HEK293 (cell line): ENCODE results near the gene WFS1.

Source experiments
- CTCF ChIA-PET: fragments of 350-600 bp; formaldehyde crosslinking; extraction: SDS; loops from one replicate; lab custom pipeline; 2021; ENCODE audit warnings: antibody characterized with exemption; lab: Yijun Ruan, JAX
- POLR2A ChIA-PET: fragments of 300-600 bp; formaldehyde crosslinking; extraction: SDS; loops from one replicate; lab custom pipeline; 2020; ENCODE audit warnings: antibody characterized with exemption, inconsistent platforms; lab: Yijun Ruan, JAX
- H3K27ac ChIP-seq: fragments of 200-500 bp; sonication (Bioruptor generic); 2 replicates; pipeline ENCODE4 v1.5.1; 2014; ENCODE audit warnings: low read depth, low read length, control low read depth, inconsistent platforms; ENCODE audit errors: extremely low read depth
- H3K36me3 ChIP-seq, 2 experiments: fragments of 200-500 bp in 1 of 2; sonication (Bioruptor generic) in 1 of 2; 1 replicate in 1 of 2; 2 replicates in 1 of 2; pipeline ENCODE4 v1.5.1; 2014 to 2017; ENCODE audit warnings: inconsistent platforms in 2 of 2, low read length in 2 of 2; ENCODE audit not compliant: control insufficient read depth in 2 of 2, insufficient read depth in 1 of 2
- H3K4me1 ChIP-seq: fragments of 200-500 bp; sonication (Bioruptor generic); 2 replicates; pipeline ENCODE4 v1.5.1; 2014; ENCODE audit warnings: mild to moderate bottlenecking, low read length, inconsistent platforms; ENCODE audit not compliant: control insufficient read depth, insufficient read depth
- H3K4me3 ChIP-seq: 2 replicates; pipeline ENCODE4 v1.5.1; 2011; ENCODE audit warnings: low read depth, mild to moderate bottlenecking, control low read depth, low read length, moderate library complexity
- H3K9me3 ChIP-seq: fragments of 200-500 bp; sonication (Bioruptor generic); 2 replicates; pipeline ENCODE4 v1.5.1; 2014; ENCODE audit warnings: low read depth, low read length, inconsistent platforms; ENCODE audit not compliant: control insufficient read depth, insufficient read depth
- ZBTB48 ChIP-seq: fragments of 450-650 bp; formaldehyde crosslinking; IDR thresholded peaks from 2 replicates; pipeline ENCODE4 v1.5.1; 2016; ENCODE audit warnings: missing biosample characterization, missing genetic modification characterization
- ZNF335 ChIP-seq: fragments of 450-650 bp; formaldehyde crosslinking; conservative IDR thresholded peaks from 2 replicates; pipeline ENCODE4 v1.5.1; 2016; ENCODE audit warnings: missing biosample characterization, missing genetic modification characterization
- ZNF404 ChIP-seq: fragments of 450-650 bp; formaldehyde crosslinking; IDR thresholded peaks from 2 replicates; pipeline ENCODE4 v1.5.1; 2017; ENCODE audit warnings: missing biosample characterization, missing genetic modification characterization
- ZNF692 ChIP-seq: fragments of 450-650 bp; formaldehyde crosslinking; IDR thresholded peaks from 2 replicates; pipeline ENCODE4 v1.5.1; 2016; ENCODE audit warnings: missing biosample characterization, missing genetic modification characterization
- TF ChIP-seq, protein P1 (sequence below): fragments of 450-650 bp; formaldehyde crosslinking; conservative IDR thresholded peaks from 2 replicates; pipeline ENCODE4 v1.5.1; 2016; ENCODE audit warnings: low read depth, missing biosample characterization, missing genetic modification characterization
- TF ChIP-seq, protein P2 (sequence below): fragments of 450-650 bp; formaldehyde crosslinking; IDR thresholded peaks from 2 replicates; pipeline ENCODE4 v1.5.1; 2016; ENCODE audit warnings: missing biosample characterization, missing genetic modification characterization
- TF ChIP-seq, protein P3 (sequence below): fragments of 450-650 bp; formaldehyde crosslinking; IDR thresholded peaks from 2 replicates; pipeline ENCODE4 v1.5.1; 2016; ENCODE audit warnings: missing biosample characterization, missing genetic modification characterization

Gene WFS1

DNA sequence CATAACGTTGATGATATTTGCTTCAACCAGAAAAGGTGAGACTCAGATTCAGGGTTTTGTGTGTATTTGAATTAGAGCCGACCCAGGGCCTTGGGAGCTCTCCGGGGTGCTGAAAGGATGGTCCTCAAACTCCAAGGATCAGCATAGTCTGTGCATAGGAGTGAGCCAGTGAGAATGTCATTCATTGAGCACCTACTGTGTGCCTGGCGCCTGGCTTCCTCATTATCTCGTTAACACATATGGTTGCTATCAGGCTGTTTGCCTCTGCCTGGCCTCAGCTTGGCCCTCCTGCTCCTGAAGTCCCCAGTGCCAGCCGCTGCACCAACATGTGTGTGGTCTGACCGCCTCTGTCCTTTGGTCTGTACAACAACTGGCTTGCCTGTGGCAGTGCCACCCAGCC lies 44.2 kb upstream of the WFS1 start:
- CTCF ChIA-PET = interaction anchor here (0.6 to 1.4 kb wide), 4 partner anchors 26 to 1737 kb away, joined by 3 to 5 read pairs (median 4); no protein-coding TSS in a partner anchor
- Histone ChIP-seq H3K4me3 (no peak overlapping the region), H3K4me1 (no peaks in the 10 kb centered on the region), H3K27ac (no peak overlapping the region), H3K9me3 (no peaks in the 10 kb centered on the region), H3K36me3 (no peaks in the 10 kb centered on the region)
- POLR2A ChIA-PET = no interaction called here
- TF ChIP-seq, protein P1, sequence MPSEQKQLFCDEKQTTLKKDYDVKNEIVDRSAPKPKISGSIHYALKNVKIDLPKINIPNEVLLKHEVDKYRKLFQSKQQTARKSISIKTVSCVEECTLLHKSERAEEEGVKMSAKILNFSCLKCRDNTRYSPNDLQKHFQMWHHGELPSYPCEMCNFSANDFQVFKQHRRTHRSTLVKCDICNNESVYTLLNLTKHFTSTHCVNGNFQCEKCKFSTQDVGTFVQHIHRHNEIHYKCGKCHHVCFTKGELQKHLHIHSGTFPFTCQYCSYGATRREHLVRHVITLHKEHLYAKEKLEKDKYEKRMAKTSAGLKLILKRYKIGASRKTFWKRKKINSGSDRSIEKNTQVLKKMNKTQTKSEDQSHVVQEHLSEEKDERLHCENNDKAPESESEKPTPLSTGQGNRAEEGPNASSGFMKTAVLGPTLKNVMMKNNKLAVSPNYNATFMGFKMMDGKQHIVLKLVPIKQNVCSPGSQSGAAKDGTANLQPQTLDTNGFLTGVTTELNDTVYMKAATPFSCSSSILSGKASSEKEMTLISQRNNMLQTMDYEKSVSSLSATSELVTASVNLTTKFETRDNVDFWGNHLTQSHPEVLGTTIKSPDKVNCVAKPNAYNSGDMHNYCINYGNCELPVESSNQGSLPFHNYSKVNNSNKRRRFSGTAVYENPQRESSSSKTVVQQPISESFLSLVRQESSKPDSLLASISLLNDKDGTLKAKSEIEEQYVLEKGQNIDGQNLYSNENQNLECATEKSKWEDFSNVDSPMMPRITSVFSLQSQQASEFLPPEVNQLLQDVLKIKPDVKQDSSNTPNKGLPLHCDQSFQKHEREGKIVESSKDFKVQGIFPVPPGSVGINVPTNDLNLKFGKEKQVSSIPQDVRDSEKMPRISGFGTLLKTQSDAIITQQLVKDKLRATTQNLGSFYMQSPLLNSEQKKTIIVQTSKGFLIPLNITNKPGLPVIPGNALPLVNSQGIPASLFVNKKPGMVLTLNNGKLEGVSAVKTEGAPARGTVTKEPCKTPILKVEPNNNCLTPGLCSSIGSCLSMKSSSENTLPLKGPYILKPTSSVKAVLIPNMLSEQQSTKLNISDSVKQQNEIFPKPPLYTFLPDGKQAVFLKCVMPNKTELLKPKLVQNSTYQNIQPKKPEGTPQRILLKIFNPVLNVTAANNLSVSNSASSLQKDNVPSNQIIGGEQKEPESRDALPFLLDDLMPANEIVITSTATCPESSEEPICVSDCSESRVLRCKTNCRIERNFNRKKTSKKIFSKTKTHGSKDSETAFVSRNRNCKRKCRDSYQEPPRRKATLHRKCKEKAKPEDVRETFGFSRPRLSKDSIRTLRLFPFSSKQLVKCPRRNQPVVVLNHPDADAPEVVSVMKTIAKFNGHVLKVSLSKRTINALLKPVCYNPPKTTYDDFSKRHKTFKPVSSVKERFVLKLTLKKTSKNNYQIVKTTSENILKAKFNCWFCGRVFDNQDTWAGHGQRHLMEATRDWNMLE = no peak
- TF ChIP-seq ZNF404 (tag by site-specific recombination) = no peak
- TF ChIP-seq, protein P2, sequence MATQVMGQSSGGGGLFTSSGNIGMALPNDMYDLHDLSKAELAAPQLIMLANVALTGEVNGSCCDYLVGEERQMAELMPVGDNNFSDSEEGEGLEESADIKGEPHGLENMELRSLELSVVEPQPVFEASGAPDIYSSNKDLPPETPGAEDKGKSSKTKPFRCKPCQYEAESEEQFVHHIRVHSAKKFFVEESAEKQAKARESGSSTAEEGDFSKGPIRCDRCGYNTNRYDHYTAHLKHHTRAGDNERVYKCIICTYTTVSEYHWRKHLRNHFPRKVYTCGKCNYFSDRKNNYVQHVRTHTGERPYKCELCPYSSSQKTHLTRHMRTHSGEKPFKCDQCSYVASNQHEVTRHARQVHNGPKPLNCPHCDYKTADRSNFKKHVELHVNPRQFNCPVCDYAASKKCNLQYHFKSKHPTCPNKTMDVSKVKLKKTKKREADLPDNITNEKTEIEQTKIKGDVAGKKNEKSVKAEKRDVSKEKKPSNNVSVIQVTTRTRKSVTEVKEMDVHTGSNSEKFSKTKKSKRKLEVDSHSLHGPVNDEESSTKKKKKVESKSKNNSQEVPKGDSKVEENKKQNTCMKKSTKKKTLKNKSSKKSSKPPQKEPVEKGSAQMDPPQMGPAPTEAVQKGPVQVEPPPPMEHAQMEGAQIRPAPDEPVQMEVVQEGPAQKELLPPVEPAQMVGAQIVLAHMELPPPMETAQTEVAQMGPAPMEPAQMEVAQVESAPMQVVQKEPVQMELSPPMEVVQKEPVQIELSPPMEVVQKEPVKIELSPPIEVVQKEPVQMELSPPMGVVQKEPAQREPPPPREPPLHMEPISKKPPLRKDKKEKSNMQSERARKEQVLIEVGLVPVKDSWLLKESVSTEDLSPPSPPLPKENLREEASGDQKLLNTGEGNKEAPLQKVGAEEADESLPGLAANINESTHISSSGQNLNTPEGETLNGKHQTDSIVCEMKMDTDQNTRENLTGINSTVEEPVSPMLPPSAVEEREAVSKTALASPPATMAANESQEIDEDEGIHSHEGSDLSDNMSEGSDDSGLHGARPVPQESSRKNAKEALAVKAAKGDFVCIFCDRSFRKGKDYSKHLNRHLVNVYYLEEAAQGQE (tag by site-specific recombination) = peak; percentile 93
- no peak for TF ChIP-seq ZNF692
- no peak for TF ChIP-seq ZNF335

GRCh38 chr4:6226506-6226905 lies 43.1 kb upstream of the WFS1 start:
- TF ChIP-seq, protein P3, sequence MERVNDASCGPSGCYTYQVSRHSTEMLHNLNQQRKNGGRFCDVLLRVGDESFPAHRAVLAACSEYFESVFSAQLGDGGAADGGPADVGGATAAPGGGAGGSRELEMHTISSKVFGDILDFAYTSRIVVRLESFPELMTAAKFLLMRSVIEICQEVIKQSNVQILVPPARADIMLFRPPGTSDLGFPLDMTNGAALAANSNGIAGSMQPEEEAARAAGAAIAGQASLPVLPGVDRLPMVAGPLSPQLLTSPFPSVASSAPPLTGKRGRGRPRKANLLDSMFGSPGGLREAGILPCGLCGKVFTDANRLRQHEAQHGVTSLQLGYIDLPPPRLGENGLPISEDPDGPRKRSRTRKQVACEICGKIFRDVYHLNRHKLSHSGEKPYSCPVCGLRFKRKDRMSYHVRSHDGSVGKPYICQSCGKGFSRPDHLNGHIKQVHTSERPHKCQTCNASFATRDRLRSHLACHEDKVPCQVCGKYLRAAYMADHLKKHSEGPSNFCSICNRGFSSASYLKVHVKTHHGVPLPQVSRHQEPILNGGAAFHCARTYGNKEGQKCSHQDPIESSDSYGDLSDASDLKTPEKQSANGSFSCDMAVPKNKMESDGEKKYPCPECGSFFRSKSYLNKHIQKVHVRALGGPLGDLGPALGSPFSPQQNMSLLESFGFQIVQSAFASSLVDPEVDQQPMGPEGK (tag by site-specific recombination) = no peak
- no peak for TF ChIP-seq ZBTB48 (tag by site-specific recombination)
- TF ChIP-seq, all 188 proteins: peak for 0
- H3K27ac ChIP-seq = no peak overlapping the region
- no peaks in the 10 kb centered on the region for H3K36me3 ChIP-seq
- H3K4me3 ChIP-seq = no peak overlapping the region
- ChIA-PET POLR2A (no interaction called here), CTCF (interaction anchor here (0.9 kb wide), 1 partner anchor 104 kb away, joined by 3 read pairs; no protein-coding TSS in a partner anchor)
- no peaks in the 10 kb centered on the region for H3K9me3 ChIP-seq
- no peaks in the 10 kb centered on the region for H3K4me1 ChIP-seq
